ENCODE data around the gene STRN.
"Not testable (repeated sequence)": the region's sequence is repeated elsewhere in the genome, so short reads cannot be mapped to it uniquely, and the experiment has no call there.

Gene STRN

DNA sequence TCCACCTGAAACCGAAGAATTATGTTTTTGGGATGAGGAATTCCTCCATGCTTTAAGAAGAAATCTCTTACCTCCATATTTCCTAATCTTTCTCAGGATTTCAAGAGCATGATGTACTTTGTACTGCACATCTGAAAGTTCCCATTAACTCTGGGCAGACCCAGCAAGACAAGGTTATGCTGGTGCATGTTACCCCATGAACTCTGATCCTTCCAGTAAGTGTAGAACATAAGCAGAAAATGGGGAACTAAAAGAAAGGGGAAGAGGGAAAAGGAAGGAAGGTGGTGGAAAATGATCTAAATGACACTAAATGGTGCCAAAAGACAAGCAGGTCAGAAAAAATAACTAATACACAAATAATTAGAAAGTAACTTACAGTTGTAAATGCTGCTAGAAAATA is 50.7 kb downstream of the STRN start:
- in situ Hi-C loops (cut with HindIII; ENCODE audit: low sequenced_read_pairs): no loop called here

GRCh38 chr2:36912695-36913094 is 53.6 kb downstream of the STRN start:
- in situ Hi-C loops (cut with HindIII; ENCODE audit: low sequenced_read_pairs): no loop called here

- in situ Hi-C loops (cut with HindIII; ENCODE audit: low sequenced_read_pairs): no loop called here
These were observed 55.3 kb downstream of the STRN start for GRCh38 chr2:36911012-36911411.

DNA sequence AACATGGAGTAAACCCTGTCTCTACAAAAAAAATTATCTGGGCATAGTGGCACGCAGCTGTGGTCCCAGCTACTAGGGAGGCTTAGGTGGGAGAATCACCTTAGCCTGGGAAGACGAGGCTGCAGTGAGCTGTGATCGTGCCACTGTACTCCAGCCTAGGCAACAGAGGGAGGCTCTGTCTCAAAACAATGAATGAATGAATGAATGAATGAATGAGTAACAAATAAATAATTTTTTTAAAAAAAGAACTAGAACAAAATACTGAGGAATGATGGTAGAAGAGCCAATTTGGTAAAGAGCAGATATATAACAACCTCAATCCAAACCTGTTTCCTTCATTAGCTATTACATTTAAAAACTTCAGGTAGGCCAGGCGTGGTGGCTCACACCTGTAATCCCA is 60.1 kb downstream of the STRN start:
- in situ Hi-C loops (cut with HindIII; ENCODE audit: low sequenced_read_pairs): no loop called here

DNA sequence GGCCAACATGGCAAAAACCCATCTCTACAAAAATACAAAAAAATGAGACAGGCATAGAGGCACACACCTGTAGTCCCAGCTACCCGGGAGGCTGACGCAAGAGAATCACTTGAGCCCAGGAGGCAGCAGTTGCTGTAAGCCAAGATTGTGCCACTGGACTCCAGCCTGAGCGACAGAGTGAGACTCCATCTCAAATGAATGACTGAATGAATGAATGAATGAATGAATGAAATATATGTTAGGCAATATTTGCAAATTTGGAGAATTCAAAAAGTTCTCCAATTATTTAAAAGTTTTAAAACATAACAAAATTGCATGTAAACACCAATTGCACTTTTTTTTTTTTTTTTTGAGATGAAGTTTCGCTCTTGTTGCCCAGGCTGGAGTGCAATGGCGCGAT is 61.7 kb downstream of the STRN start:
- in situ Hi-C loops (cut with HindIII; ENCODE audit: low sequenced_read_pairs): no loop called here

- in situ Hi-C loops (cut with HindIII; ENCODE audit: low sequenced_read_pairs): no loop called here
These were observed 63.8 kb downstream of the STRN start for GRCh38 chr2:36902385-36903120.

- in situ Hi-C loops (cut with HindIII; ENCODE audit: low sequenced_read_pairs): no loop called here
These were observed 73.5 kb downstream of the STRN start for GRCh38 chr2:36892805-36893204.

GRCh38 chr2:36889795-36890194 is 76.5 kb downstream of the STRN start:
- in situ Hi-C loops (cut with HindIII; ENCODE audit: low sequenced_read_pairs): no loop called here

DNA sequence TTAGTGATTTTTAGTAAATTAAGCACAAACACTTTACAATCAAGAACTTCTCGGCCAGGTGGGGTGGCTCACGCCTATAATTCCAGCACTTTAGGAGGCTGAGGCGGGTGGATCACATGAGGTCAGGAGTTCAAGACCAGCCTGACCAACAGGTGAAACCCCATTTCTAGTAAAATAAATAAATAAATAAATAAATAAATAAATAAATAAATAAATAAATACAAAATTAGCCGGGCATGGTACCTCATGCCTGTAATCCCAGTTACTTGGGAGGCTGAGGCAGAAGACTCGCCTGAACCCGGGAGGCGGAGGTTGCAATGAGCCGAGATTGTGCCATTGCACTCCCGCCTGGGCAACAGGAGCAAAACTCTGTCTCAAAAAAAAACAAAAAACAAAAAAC is 79.2 kb downstream of the STRN start:
- in situ Hi-C loops (cut with HindIII; ENCODE audit: low sequenced_read_pairs): not testable (repeated sequence)

DNA sequence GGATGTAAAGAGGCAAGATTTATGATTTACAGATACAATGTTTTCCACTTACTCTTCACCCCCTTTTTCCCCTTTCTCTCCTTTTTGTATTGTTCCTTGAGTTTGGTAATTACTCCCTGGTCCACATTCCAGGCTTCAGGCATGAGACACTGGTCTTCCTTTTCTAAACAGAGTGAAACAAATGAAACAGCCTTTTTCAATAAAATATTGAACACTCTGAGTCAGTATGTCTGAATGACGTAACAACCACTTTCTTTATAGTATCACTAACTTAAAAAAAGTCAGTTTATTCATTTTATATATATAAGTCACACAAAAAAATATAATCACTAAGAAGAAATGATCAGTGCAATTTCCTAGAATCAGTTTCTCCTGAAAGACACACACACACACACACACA is 79.7 kb downstream of the STRN start:
- in situ Hi-C loops (cut with HindIII; ENCODE audit: low sequenced_read_pairs): no loop called here

GRCh38 chr2:36885605-36886004 is 80.7 kb downstream of the STRN start:
- in situ Hi-C loops (cut with HindIII; ENCODE audit: low sequenced_read_pairs): no loop called here

DNA sequence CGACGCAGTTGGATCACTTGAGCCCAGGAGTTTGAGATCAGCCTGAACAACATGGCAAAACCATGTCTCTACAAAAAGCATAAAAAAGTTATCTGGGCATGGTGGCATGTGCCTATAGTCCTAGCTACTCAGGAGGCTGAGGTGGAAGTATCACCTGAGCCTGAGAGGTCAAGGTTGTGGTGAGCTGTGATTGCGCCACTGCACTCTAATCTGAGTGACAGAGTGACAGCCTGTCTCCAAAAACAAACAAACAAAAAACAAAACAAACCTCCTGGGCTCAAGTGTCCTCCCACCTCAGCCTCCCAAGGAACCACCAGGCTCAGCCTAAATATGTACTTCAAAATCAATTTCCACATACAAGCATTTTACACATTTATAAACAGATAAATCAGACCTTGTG is 83.8 kb downstream of the STRN start:
- in situ Hi-C loops (cut with HindIII; ENCODE audit: low sequenced_read_pairs): no loop called here

DNA sequence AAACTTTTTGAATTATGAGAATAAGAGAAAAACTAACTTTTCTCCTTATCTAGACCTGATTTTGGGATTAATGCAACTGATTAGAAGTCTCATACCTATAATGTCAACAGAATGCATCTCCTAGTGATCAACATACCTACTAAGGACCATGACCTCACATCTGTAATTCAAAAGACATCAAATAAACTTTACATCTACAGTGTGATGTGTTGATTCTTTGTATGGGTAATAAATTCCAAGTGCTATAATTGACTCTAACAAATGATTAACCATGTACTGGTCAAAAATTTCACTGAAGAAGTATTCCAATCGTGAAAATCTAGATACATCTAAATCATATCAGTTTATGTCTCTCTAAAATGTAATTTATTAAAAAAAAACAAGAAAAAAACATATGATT is 84.5 kb downstream of the STRN start:
- in situ Hi-C loops (cut with HindIII; ENCODE audit: low sequenced_read_pairs): no loop called here

DNA sequence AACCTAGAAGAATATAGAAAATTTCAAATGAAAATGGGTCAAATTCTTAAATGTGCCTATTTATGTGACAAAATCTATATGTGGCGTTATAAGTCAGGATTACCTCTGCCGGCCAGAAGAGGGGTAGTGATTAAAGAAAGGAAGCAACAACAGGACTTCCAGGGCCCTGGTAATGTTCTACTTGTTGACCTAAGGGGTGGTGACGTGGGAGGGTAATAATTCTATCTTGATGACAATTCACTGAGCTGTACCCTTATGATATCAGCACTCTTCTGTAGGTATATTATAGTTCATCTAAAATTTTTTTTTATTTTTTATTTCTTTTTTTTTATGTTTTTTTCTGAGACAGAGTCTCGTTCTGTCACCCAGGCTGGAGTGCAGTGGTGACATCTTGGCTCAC is 87.9 kb downstream of the STRN start:
- in situ Hi-C loops (cut with HindIII; ENCODE audit: low sequenced_read_pairs): no loop called here

GRCh38 chr2:36871068-36871707 is 95.1 kb downstream of the STRN start:
- in situ Hi-C loops (cut with HindIII; ENCODE audit: low sequenced_read_pairs): no loop called here

GRCh38 chr2:36869606-36870005 is 96.7 kb downstream of the STRN start:
- in situ Hi-C loops (cut with HindIII; ENCODE audit: low sequenced_read_pairs): no loop called here

DNA sequence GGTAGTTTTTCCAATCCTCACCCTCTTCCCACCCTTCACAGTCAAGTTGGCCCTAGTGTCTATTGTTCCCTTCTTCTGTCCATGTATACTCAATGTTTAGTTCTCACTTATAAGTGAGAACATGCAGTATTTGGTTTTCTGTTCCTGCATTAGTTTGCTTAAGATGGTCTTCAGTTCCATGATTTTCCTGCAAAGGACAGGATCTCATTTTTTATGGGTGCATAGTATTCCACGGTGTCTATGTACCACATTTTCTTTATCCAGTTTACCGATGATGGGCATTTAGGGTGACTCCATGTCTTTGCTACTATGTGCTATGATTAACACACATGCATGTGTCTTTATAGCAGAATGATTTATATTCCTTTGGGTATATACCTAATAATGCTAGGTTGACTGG is 104.4 kb downstream of the STRN start:
- in situ Hi-C loops (cut with HindIII; ENCODE audit: low sequenced_read_pairs): no loop called here

GRCh38 chr2:36859366-36859792 is 107.0 kb downstream of the STRN start:
- in situ Hi-C loops (cut with HindIII; ENCODE audit: low sequenced_read_pairs): no loop called here

- in situ Hi-C loops (cut with HindIII; ENCODE audit: low sequenced_read_pairs): no loop called here
These were observed 107.6 kb downstream of the STRN start for GRCh38 chr2:36858551-36859365.

- in situ Hi-C loops (cut with HindIII; ENCODE audit: low sequenced_read_pairs): no loop called here
These were observed 108.6 kb downstream of the STRN start for GRCh38 chr2:36857713-36858112.

DNA sequence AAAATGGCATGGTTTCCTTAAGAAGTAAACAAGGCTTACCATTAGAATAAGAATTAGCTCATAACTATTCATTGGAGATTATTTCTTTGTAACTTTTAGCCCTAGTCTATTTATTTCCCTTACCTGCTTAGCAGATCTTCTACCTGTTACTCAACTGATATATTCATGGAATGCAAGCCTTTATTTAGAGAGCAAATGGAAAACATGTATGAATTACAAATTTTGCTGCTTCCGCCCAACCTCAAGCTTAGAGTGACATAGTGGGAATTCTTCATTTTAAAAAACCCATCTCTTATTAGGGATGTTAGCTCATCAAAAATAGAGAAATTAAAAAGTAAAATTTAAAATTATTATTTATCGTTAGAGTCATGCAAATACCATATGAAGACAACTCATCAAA is 110.9 kb downstream of the STRN start:
- in situ Hi-C loops (cut with HindIII; ENCODE audit: low sequenced_read_pairs): no loop called here

DNA sequence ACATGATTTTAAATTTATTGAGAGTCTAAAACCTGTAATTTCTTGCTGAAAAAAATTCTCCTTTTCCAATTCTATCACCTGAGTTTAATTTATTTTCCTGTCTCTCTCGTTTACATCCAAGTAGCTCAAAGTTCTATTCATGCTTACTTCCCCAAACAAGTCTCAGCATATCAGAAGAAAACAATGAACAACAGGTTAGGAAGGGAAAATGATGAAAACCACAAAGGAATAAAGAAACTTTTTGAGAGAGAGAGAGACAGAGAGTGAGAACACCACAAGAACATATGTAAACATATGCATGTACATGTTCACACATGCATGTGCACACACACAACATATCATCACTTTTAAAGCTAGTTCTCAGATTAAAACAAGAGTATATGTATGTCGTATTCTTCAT is 112.1 kb downstream of the STRN start:
- in situ Hi-C loops (cut with HindIII; ENCODE audit: low sequenced_read_pairs): no loop called here
